GM12878 (cell line): ENCODE data around the gene SLC13A3. TPM values are rescaled to one million over a fixed set of nuclear protein-coding genes. Genes with fewer than 3 reads are reported as not detected.

Source experiments
- ATAC-seq: fragments of 200-7000 bp; cut with Tn5 transposase; 3 replicates; pipeline ENCODE4 v1.9.1; 2020; ENCODE audit warnings: mild to moderate bottlenecking, moderate library complexity
- BruUV-seq: library from RNA; stranded (reverse); fragments of 400-500 nt; replicated peaks from 2 replicates; lab custom pipeline; 2021; lab: Mats Ljungman, UMichigan
- CTCF ChIA-PET: fragments of 300-600 bp; sonication (Branson Sonifier 250); formaldehyde crosslinking; extraction: SDS; loops from one replicate; lab custom pipeline; 2021; ENCODE audit warnings: inconsistent platforms; lab: Yijun Ruan, JAX
- POLR2A ChIA-PET: fragments of 350-600 bp; formaldehyde crosslinking; extraction: SDS; loops from one replicate; lab custom pipeline; 2021; ENCODE audit warnings: inconsistent platforms; lab: Charles Lee
- RAD21 ChIA-PET: fragments of 300-600 bp; sonication (Branson Sonifier 250); formaldehyde crosslinking; loops from one replicate; lab custom pipeline; 2023; ENCODE audit warnings: antibody characterized with exemption; ENCODE audit not compliant: unreplicated experiment; lab: Charles Lee
- SMC1A ChIA-PET: fragments of 300-600 bp; sonication (Branson Sonifier 250); formaldehyde crosslinking; loops from one replicate; lab custom pipeline; 2023; ENCODE audit not compliant: unreplicated experiment, uncharacterized antibody; lab: Charles Lee
- DNase-seq: peaks from one replicate; pipeline ENCODE4 v3.0.0-alpha.2; 2011; ENCODE audit warnings: low read depth, low spot score
- FAIRE-seq: peaks from 3 replicates; lab custom pipeline; 2011; peaks lifted over from hg19 to GRCh38; lab: Jason Lieb, UNC
- H2AFZ ChIP-seq: 2 replicates; pipeline ENCODE4 v1.6.0; 2011; ENCODE audit warnings: low read depth, low read length, control low read depth; ENCODE audit not compliant: control insufficient read depth
- H3K27ac ChIP-seq: 2 replicates; pipeline ENCODE4 v1.5.1; 2011; ENCODE audit warnings: control low read depth; ENCODE audit not compliant: control insufficient read depth, insufficient read depth
- H3K27me3 ChIP-seq, 2 experiments: replicated peaks in 1 of 2; 2 replicates each; pipeline versions ENCODE4 v1.6.0 to v1.6.1; 2011; ENCODE audit warnings: low read length in 1 of 2; ENCODE audit not compliant: control insufficient read depth in 2 of 2, insufficient read depth in 2 of 2
- H3K36me3 ChIP-seq, 2 experiments: 2 replicates each; pipeline ENCODE4 v1.5.1; 2011; ENCODE audit warnings: low read length in 1 of 2; ENCODE audit not compliant: control insufficient read depth in 2 of 2, insufficient read depth in 2 of 2
- H3K4me1 ChIP-seq: 2 replicates; pipeline ENCODE4 v1.6.1; 2011; ENCODE audit warnings: mild to moderate bottlenecking, low read length, moderate library complexity, mixed read lengths; ENCODE audit not compliant: control insufficient read depth, insufficient read depth
- H3K4me2 ChIP-seq: 2 replicates; pipeline ENCODE4 v1.6.0; 2011; ENCODE audit warnings: control low read depth; ENCODE audit not compliant: control insufficient read depth, insufficient read depth
- H3K4me3 ChIP-seq: fragments of 200-600 bp; sonication (generic); 2 replicates; pipeline ENCODE4 v1.5.1; 2016
- H3K79me2 ChIP-seq: 2 replicates; pipeline ENCODE4 v1.6.0; 2011; ENCODE audit warnings: low read length; ENCODE audit not compliant: control insufficient read depth, insufficient read depth
- H3K9ac ChIP-seq: 2 replicates; pipeline ENCODE4 v1.8.0; 2011; ENCODE audit warnings: low read length, control low read depth, mixed read lengths; ENCODE audit not compliant: control insufficient read depth, insufficient read depth
- H3K9me3 ChIP-seq: replicated peaks from 3 replicates; pipeline ENCODE4 v1.5.1; 2011; ENCODE audit warnings: mild to moderate bottlenecking, low read length; ENCODE audit not compliant: control insufficient read depth, insufficient read depth
- H4K20me1 ChIP-seq: 2 replicates; pipeline ENCODE4 v1.6.0; 2011; ENCODE audit not compliant: control insufficient read depth, insufficient read depth
- HCFC1 ChIP-seq: fragments of 150-350 bp; IDR thresholded peaks from 2 replicates; pipeline ENCODE4 v1.6.1; 2014; ENCODE audit warnings: low read length
- HDAC6 ChIP-seq: fragments of 200-600 bp; sonication (generic); IDR thresholded peaks from one replicate; pipeline ENCODE4 v1.8.0; 2017; ENCODE audit warnings: antibody characterized with exemption; ENCODE audit not compliant: unreplicated experiment
- IRF4 ChIP-seq: IDR thresholded peaks from 2 replicates; pipeline ENCODE4 v1.6.1; 2011; ENCODE audit warnings: low read depth, low read length
- NFIC ChIP-seq: IDR thresholded peaks from 2 replicates; pipeline ENCODE4 v1.6.1; 2012; ENCODE audit warnings: low read depth, mild to moderate bottlenecking, inconsistent platforms, low read length, moderate library complexity
- NR2C1 ChIP-seq: fragments of 450-650 bp; IDR thresholded peaks from 2 replicates; pipeline ENCODE4 v1.6.1; 2017; ENCODE audit warnings: antibody characterized with exemption, mild to moderate bottlenecking, moderate library complexity
- NR2C2 ChIP-seq: IDR thresholded peaks from 2 replicates; pipeline ENCODE4 v1.6.1; 2011; ENCODE audit warnings: borderline replicate concordance, low read depth; ENCODE audit not compliant: control insufficient read depth, insufficient read length
- PAX5 ChIP-seq: IDR thresholded peaks from 2 replicates; pipeline ENCODE4 v1.6.1; 2011; ENCODE audit warnings: low read depth, low read length, borderline replicate concordance
- STAT3 ChIP-seq: IDR thresholded peaks from 2 replicates; pipeline ENCODE4 v1.6.1; 2011; ENCODE audit warnings: low read depth, low read length, improper control_type of control experiment
- TCF7 ChIP-seq: IDR thresholded peaks from 2 replicates; pipeline ENCODE4 v1.6.1; 2014; ENCODE audit warnings: antibody characterized with exemption, borderline replicate concordance
- YBX1 ChIP-seq: fragments of 450-650 bp; IDR thresholded peaks from 2 replicates; pipeline ENCODE4 v1.6.1; 2016; ENCODE audit warnings: antibody characterized with exemption
- in situ Hi-C: fragments of 300-500 bp; cut with MboI; formaldehyde crosslinking; loops from 9 replicates; pipeline ENCODE4 v1.14.3; 2018; ENCODE audit warnings: mixed read lengths
- intact Hi-C: fragments of 100-400 bp; cut with micrococcal nuclease; formaldehyde crosslinking; loops from one replicate; pipeline ENCODE4 v1.14.2; 2022; ENCODE audit not compliant: unreplicated experiment
- polyA plus RNA-seq, 11 experiments: library from polyadenylated mRNA; depleted of rRNA in 4 of 11; unstranded in 6 of 11; stranded (reverse) in 5 of 11; fragments of >200 nt; fragmentation: Nextera tagmentation in 4 of 11; fragmentation: Illumina TruSeq in 1 of 11; extraction: Ambion mirVana in 4 of 11; extraction: Trizol in 1 of 11; gene quantifications; 1 replicate in 1 of 11; 2 replicates in 10 of 11; pipeline versions ENCODE4 v1.2.1 to v1.2.3, GENCODE V29; 2011 to 2016; ENCODE audit warnings: inconsistent platforms in 2 of 11, missing spikeins in 2 of 11, low read depth in 1 of 11
- total RNA-seq, 4 experiments: library from RNA; depleted of rRNA in 3 of 4; stranded (reverse); fragments of >200 nt in 3 of 4; fragmentation: Illumina TruSeq in 1 of 4; extraction: Trizol in 1 of 4; gene quantifications; 2 replicates each; pipeline versions ENCODE4 v1.2.1 to v1.2.3, GENCODE V29; 2013 to 2021
- TF ChIP-seq, protein P1 (sequence below): IDR thresholded peaks from 2 replicates; pipeline ENCODE4 v1.6.1; 2012; ENCODE audit warnings: mild to moderate bottlenecking, low read depth, low read length
- TF ChIP-seq, protein P2 (sequence below): fragments of 450-650 bp; IDR thresholded peaks from 2 replicates; pipeline ENCODE4 v1.6.1; 2017; ENCODE audit warnings: antibody characterized with exemption, mild to moderate bottlenecking, moderate library complexity
- TF ChIP-seq, protein P3 (sequence below): IDR thresholded peaks from 2 replicates; pipeline ENCODE4 v1.6.1; 2011; ENCODE audit warnings: mild to moderate bottlenecking, low read depth, low read length, moderate library complexity; ENCODE audit not compliant: insufficient replicate concordance
- TF ChIP-seq, protein P4 (sequence below): fragments of 450-650 bp; IDR thresholded peaks from 2 replicates; pipeline ENCODE4 v1.6.1; 2014; ENCODE audit warnings: mild to moderate bottlenecking

Gene SLC13A3
- total and polyA plus RNA-seq, 10 of the 15 experiments (the other 5 are each of a cell fraction or from before 2014, with no cell fraction given): 0.03 to 0.76 (median 0.07) TPM; not detected in 4

- POLR2A ChIA-PET: no interaction called here
- DNase-seq: no peak
Measured at GRCh38 chr20:46605181-46605580, 46.1 kb downstream of the SLC13A3 start.

More at GRCh38 chr20:46605181-46605580, 46.1 kb downstream of the SLC13A3 start:
- Histone ChIP-seq H3K36me3 (no peaks in the 10 kb centered on the region), H3K4me1 (no peaks in the 10 kb centered on the region), H3K4me2 (no peak overlapping the region), H3K4me3 (no peak overlapping the region), H3K27ac (no peak overlapping the region), H3K79me2 (no peaks in the 10 kb centered on the region), H3K9me3 (no peaks in the 10 kb centered on the region), H3K9ac (no peak overlapping the region), H3K27me3 (no peaks in the 10 kb centered on the region), H2AFZ (no peak overlapping the region), H4K20me1 (no peaks in the 10 kb centered on the region)
- ChIA-PET SMC1A (interaction anchor here (1.1 kb wide), 1 partner anchor 55 kb away, joined by 3 read pairs; the partner anchor contains the start of gene OCSTAMP), RAD21 (no interaction called here), CTCF (no interaction called here)
- TF ChIP-seq STAT3 (no peak), HCFC1 (no peak), NR2C2 (no peak), NFIC (no peak), NR2C1 (no peak), TCF7 (no peak), HDAC6 (no peak), YBX1 (no peak), PAX5 (no peak), IRF4 (no peak)
- TF ChIP-seq, protein P1, sequence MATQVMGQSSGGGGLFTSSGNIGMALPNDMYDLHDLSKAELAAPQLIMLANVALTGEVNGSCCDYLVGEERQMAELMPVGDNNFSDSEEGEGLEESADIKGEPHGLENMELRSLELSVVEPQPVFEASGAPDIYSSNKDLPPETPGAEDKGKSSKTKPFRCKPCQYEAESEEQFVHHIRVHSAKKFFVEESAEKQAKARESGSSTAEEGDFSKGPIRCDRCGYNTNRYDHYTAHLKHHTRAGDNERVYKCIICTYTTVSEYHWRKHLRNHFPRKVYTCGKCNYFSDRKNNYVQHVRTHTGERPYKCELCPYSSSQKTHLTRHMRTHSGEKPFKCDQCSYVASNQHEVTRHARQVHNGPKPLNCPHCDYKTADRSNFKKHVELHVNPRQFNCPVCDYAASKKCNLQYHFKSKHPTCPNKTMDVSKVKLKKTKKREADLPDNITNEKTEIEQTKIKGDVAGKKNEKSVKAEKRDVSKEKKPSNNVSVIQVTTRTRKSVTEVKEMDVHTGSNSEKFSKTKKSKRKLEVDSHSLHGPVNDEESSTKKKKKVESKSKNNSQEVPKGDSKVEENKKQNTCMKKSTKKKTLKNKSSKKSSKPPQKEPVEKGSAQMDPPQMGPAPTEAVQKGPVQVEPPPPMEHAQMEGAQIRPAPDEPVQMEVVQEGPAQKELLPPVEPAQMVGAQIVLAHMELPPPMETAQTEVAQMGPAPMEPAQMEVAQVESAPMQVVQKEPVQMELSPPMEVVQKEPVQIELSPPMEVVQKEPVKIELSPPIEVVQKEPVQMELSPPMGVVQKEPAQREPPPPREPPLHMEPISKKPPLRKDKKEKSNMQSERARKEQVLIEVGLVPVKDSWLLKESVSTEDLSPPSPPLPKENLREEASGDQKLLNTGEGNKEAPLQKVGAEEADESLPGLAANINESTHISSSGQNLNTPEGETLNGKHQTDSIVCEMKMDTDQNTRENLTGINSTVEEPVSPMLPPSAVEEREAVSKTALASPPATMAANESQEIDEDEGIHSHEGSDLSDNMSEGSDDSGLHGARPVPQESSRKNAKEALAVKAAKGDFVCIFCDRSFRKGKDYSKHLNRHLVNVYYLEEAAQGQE: no peak
- TF ChIP-seq, protein P2, sequence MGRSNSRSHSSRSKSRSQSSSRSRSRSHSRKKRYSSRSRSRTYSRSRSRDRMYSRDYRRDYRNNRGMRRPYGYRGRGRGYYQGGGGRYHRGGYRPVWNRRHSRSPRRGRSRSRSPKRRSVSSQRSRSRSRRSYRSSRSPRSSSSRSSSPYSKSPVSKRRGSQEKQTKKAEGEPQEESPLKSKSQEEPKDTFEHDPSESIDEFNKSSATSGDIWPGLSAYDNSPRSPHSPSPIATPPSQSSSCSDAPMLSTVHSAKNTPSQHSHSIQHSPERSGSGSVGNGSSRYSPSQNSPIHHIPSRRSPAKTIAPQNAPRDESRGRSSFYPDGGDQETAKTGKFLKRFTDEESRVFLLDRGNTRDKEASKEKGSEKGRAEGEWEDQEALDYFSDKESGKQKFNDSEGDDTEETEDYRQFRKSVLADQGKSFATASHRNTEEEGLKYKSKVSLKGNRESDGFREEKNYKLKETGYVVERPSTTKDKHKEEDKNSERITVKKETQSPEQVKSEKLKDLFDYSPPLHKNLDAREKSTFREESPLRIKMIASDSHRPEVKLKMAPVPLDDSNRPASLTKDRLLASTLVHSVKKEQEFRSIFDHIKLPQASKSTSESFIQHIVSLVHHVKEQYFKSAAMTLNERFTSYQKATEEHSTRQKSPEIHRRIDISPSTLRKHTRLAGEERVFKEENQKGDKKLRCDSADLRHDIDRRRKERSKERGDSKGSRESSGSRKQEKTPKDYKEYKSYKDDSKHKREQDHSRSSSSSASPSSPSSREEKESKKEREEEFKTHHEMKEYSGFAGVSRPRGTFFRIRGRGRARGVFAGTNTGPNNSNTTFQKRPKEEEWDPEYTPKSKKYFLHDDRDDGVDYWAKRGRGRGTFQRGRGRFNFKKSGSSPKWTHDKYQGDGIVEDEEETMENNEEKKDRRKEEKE: no peak
- TF ChIP-seq, protein P3, sequence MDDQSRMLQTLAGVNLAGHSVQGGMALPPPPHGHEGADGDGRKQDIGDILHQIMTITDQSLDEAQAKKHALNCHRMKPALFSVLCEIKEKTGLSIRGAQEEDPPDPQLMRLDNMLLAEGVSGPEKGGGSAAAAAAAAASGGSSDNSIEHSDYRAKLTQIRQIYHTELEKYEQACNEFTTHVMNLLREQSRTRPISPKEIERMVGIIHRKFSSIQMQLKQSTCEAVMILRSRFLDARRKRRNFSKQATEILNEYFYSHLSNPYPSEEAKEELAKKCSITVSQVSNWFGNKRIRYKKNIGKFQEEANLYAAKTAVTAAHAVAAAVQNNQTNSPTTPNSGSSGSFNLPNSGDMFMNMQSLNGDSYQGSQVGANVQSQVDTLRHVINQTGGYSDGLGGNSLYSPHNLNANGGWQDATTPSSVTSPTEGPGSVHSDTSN: no peak
- TF ChIP-seq, protein P4, sequence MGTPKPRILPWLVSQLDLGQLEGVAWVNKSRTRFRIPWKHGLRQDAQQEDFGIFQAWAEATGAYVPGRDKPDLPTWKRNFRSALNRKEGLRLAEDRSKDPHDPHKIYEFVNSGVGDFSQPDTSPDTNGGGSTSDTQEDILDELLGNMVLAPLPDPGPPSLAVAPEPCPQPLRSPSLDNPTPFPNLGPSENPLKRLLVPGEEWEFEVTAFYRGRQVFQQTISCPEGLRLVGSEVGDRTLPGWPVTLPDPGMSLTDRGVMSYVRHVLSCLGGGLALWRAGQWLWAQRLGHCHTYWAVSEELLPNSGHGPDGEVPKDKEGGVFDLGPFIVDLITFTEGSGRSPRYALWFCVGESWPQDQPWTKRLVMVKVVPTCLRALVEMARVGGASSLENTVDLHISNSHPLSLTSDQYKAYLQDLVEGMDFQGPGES: no peak
- BruUV-seq: no TSS peak
- in situ Hi-C loops: no loop called here
- FAIRE-seq: no peak
- intact Hi-C loops: no loop called here
- no peak for ATAC-seq
